SU-DHL-6 (cell line): ENCODE results near the gene SLC7A6.

ENCODE experiments used
- H2AFZ ChIP-seq: fragments of 200-600 bp; sonication (generic); 2 replicates; pipeline ENCODE4 v1.6.1; 2014; ENCODE audit warnings: low read depth, mild to moderate bottlenecking, moderate library complexity, mixed read lengths, antibody characterized with exemption, low read length; ENCODE audit not compliant: severe bottlenecking
- H3F3A ChIP-seq: fragments of 200-600 bp; shearing (Covaris generic); 2 replicates; pipeline ENCODE4 v1.6.0; 2016; ENCODE audit warnings: antibody characterized with exemption, mild to moderate bottlenecking; ENCODE audit not compliant: insufficient read depth
- H3K27ac ChIP-seq: fragments of 200-600 bp; sonication (generic); 2 replicates; pipeline ENCODE4 v1.5.1; 2016; ENCODE audit warnings: low read depth, mild to moderate bottlenecking, low read length, moderate library complexity, mixed read lengths
- H3K27me3 ChIP-seq: fragments of 200-600 bp; sonication (generic), shearing (Covaris generic); 2 replicates; pipeline ENCODE4 v1.6.0; 2014; ENCODE audit warnings: mild to moderate bottlenecking, low read length
- H3K36me3 ChIP-seq: fragments of 200-600 bp; sonication (generic); 2 replicates; pipeline ENCODE4 v1.6.1; 2014; ENCODE audit warnings: mild to moderate bottlenecking, low read length, mixed read lengths
- H3K4me2 ChIP-seq: fragments of 300-600, 200-600 bp; shearing (Covaris generic), sonication (generic); 2 replicates; pipeline ENCODE4 v1.6.0; 2014; ENCODE audit warnings: low read length, low read depth, mild to moderate bottlenecking; ENCODE audit not compliant: poor library complexity, severe bottlenecking
- H3K4me3 ChIP-seq: fragments of 200-600 bp; sonication (generic); 2 replicates; pipeline ENCODE4 v1.5.1; 2014; ENCODE audit warnings: antibody characterized with exemption, low read length, mild to moderate bottlenecking, mixed read lengths; ENCODE audit not compliant: insufficient read depth, poor library complexity, severe bottlenecking
- H3K79me2 ChIP-seq: fragments of 200-600 bp; sonication (generic); 2 replicates; pipeline ENCODE4 v1.6.1; 2014; ENCODE audit warnings: mild to moderate bottlenecking, low read length, moderate library complexity; ENCODE audit not compliant: insufficient read depth
- H3K9ac ChIP-seq: fragments of 200-600 bp; sonication (generic); 2 replicates; pipeline ENCODE4 v1.7.0; 2014; ENCODE audit warnings: mild to moderate bottlenecking, low read length
- H3K9me2 ChIP-seq: fragments of 200-600 bp; sonication (generic); replicated peaks from 2 replicates; pipeline ENCODE4 v1.6.1; 2014; ENCODE audit warnings: low read length; ENCODE audit not compliant: insufficient read depth
- H3K9me3 ChIP-seq: fragments of 200-600 bp; sonication (generic); 2 replicates; pipeline ENCODE4 v1.6.1; 2014; ENCODE audit warnings: low read length, mixed read lengths; ENCODE audit not compliant: insufficient read depth
- H4K20me1 ChIP-seq: fragments of 200-600 bp; sonication (generic); 2 replicates; pipeline ENCODE4 v1.6.1; 2014; ENCODE audit warnings: low read depth, mild to moderate bottlenecking, antibody characterized with exemption, low read length, moderate library complexity, mixed read lengths
- CTCF ChIP-seq: fragments of 200-600 bp; sonication (generic); IDR thresholded peaks from one replicate; pipeline ENCODE4 v1.5.1; 2017; ENCODE audit warnings: antibody characterized with exemption, mild to moderate bottlenecking, low read length, moderate library complexity; ENCODE audit not compliant: insufficient read depth, poor library complexity, severe bottlenecking
- EZH2phosphoT487 ChIP-seq: fragments of 200-600 bp; sonication (generic), shearing (Covaris generic); conservative IDR thresholded peaks from 2 replicates; pipeline ENCODE4 v1.6.1; 2018; ENCODE audit warnings: mild to moderate bottlenecking, antibody characterized with exemption, low read length, moderate library complexity, mixed read lengths

The SLC7A6 gene

GRCh38 chr16:68270353-68270752 lies 6.0 kb downstream of the SLC7A6 start:
- H3K9ac ChIP-seq = no peak overlapping the region
- H4K20me1 ChIP-seq = no peaks in the 10 kb centered on the region
- peaks cover 4% of the 10 kb centered on the region; the same call in 1 of the 2 replicates for H3F3A ChIP-seq
- H3K9me2 ChIP-seq = no peaks in the 10 kb centered on the region
- no peak overlapping the region for H3K4me3 ChIP-seq
- no peaks in the 10 kb centered on the region for H3K27me3 ChIP-seq
- TF ChIP-seq CTCF = no peak
- TF ChIP-seq EZH2phosphoT487 = no peak
- peaks cover 97% of the 10 kb centered on the region for H3K79me2 ChIP-seq
- 0 out of 2 replicates have a peak, but pooled peaks cover 6% of the 10 kb centered on the region for H3K36me3 ChIP-seq
- no peaks in the 10 kb centered on the region for H3K9me3 ChIP-seq
- H2AFZ ChIP-seq = no peak overlapping the region
- 0 out of 2 replicates have a peak overlapping the region, but pooled peaks have one; percentile 13 for H3K27ac ChIP-seq
- H3K4me2 ChIP-seq = no peak overlapping the region

- peak overlapping the region; percentile 57 for H3K27ac ChIP-seq
- no peaks in the 10 kb centered on the region for H3K9me2 ChIP-seq
- H3K27me3 ChIP-seq = no peaks in the 10 kb centered on the region
- no peaks in the 10 kb centered on the region for H4K20me1 ChIP-seq
- H3K79me2 ChIP-seq = peaks cover 88% of the 10 kb centered on the region
- TF ChIP-seq EZH2phosphoT487 (no peak), CTCF (no peak)
- H3F3A ChIP-seq = peaks cover 7% of the 10 kb centered on the region; the same call in 1 of the 2 replicates
- peak overlapping the region; percentile 8; the same call in 1 of the 2 replicates for H3K9ac ChIP-seq
- no peak overlapping the region for H3K4me3 ChIP-seq
- H3K36me3 ChIP-seq = 0 out of 2 replicates have a peak, but pooled peaks cover 6% of the 10 kb centered on the region
- peak overlapping the region; percentile 31 for H3K4me2 ChIP-seq
- H2AFZ ChIP-seq = no peak overlapping the region
- H3K9me3 ChIP-seq = no peaks in the 10 kb centered on the region
Measured at GRCh38 chr16:68272507-68273209, 8.3 kb downstream of the SLC7A6 start.

GRCh38 chr16:68273459-68273858 lies 9.1 kb downstream of the SLC7A6 start:
- no peaks in the 10 kb centered on the region for H3K27me3 ChIP-seq
- H3K4me3 ChIP-seq = no peak overlapping the region
- H3K79me2 ChIP-seq = peaks cover 80% of the 10 kb centered on the region
- 0 out of 2 replicates have a peak, but pooled peaks cover 6% of the 10 kb centered on the region for H3K36me3 ChIP-seq
- H3K9me3 ChIP-seq = no peaks in the 10 kb centered on the region
- H3K27ac ChIP-seq = peak overlapping the region; percentile 57
- no peak overlapping the region for H3K4me2 ChIP-seq
- no peak for TF ChIP-seq CTCF
- no peak for TF ChIP-seq EZH2phosphoT487
- H3K9ac ChIP-seq = 0 out of 2 replicates have a peak overlapping the region, but pooled peaks have one; percentile 8
- no peaks in the 10 kb centered on the region for H4K20me1 ChIP-seq
- H3F3A ChIP-seq = peaks cover 5% of the 10 kb centered on the region; the same call in 1 of the 2 replicates
- H2AFZ ChIP-seq = no peak overlapping the region
- H3K9me2 ChIP-seq = no peaks in the 10 kb centered on the region
